ENCODE measurements around the gene HSPBP1. TPM values are rescaled to one million over a fixed set of nuclear protein-coding genes. Genes with fewer than 3 reads are reported as not detected.

The HSPBP1 gene
- total and polyA plus RNA-seq, 9 of the 15 experiments (the other 6 are each of a cell fraction or from before 2014, with no cell fraction given), result 0.83 to 81.3 (median 21.8) TPM

DNA sequence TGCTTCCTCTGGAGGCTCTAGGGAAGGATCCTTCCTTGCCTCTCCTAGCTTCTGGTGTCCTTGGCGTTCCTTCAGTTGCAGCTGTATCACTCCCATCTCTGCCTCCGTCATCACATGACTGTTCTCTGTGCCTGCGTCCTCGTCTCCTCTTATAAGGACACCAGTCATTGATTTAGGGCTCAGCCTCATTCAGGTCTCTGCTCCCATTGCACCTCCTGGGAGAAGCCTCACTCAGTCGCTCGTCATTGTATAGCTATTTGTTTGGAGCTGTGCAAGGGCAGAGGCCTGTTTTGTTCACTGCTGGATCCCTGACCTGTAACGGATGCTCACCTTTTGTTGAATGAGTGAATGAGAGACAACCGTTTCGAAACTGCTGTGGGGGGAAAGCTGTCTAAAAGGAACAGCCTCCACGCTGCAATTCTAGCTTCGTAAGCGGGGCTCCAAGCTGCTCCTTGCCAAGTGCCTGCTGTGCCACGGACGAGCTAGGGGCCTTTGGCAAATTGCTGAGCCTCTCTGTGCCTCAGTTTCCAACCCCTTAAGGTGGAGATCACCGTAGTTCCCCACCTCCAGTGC is 21.1 kb upstream of the HSPBP1 start (continued):
- TF ChIP-seq, protein P1, sequence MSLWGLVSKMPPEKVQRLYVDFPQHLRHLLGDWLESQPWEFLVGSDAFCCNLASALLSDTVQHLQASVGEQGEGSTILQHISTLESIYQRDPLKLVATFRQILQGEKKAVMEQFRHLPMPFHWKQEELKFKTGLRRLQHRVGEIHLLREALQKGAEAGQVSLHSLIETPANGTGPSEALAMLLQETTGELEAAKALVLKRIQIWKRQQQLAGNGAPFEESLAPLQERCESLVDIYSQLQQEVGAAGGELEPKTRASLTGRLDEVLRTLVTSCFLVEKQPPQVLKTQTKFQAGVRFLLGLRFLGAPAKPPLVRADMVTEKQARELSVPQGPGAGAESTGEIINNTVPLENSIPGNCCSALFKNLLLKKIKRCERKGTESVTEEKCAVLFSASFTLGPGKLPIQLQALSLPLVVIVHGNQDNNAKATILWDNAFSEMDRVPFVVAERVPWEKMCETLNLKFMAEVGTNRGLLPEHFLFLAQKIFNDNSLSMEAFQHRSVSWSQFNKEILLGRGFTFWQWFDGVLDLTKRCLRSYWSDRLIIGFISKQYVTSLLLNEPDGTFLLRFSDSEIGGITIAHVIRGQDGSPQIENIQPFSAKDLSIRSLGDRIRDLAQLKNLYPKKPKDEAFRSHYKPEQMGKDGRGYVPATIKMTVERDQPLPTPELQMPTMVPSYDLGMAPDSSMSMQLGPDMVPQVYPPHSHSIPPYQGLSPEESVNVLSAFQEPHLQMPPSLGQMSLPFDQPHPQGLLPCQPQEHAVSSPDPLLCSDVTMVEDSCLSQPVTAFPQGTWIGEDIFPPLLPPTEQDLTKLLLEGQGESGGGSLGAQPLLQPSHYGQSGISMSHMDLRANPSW (CRISPR knock-in tag; IDR thresholded peaks at IDR 0.05), result no peak

DNA sequence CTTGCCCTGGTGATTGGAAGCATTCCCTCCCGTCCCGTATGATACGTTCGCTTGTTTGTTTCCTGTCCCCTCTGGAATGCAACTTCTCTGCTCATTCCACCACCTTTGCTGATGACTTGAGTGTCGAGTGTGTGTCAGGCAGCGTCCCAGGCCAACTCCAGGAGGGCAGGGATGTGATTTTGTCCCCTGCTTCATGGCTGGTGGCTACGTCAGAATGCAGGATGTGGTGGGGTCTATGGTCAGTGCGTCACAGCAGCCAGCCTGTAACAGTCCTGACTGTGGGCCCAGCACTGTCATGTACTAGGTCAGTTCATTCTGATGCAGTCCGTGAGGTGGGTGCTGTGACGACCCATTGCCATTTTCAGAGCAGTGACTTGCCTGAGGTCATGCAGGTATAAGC is 20.1 kb upstream of the HSPBP1 start:
- H3K36me3 ChIP-seq (ENCODE audit: control insufficient read depth, insufficient read depth, low read length), result no peaks in the 10 kb centered on the region
- CTCF ChIA-PET (ENCODE audit: low intra/inter-chr PET ratio), result no interaction called here
- intact Hi-C loops (cut with micrococcal nuclease) (loop anchor here (5.0 kb wide), 2 partner anchors 37 to 87 kb away; partner anchors contain the start of genes KMT5C and RPL28), in situ Hi-C loops (cut with MboI) (loop anchor here (5.0 kb wide), 1 partner anchor 83 kb away; no protein-coding TSS in a partner anchor)
- peaks cover 20 to 57% of the 10 kb centered on the region in 2 experiments; a peak in 4 of 5 replicates for H3K4me1 ChIP-seq (replicated peaks in 1 of 2; ENCODE audit: control insufficient read depth in 2 of 2, insufficient read depth in 2 of 2, low read length in 2 of 2)
- no peak overlapping the region for H3K27ac ChIP-seq (ENCODE audit: extremely low read depth, low read depth, low read length)
- BruUV-seq (replicated peaks), result no TSS peak
- FAIRE-seq (no peak), ATAC-seq (no peak), DNase-seq (ENCODE audit: extremely low read depth in 1 of 4, low spot score in 3 of 4) (no peak)
- H3K4me2 ChIP-seq (ENCODE audit: insufficient read depth, low read length), result no peak overlapping the region
- no peak overlapping the region for H3K4me3 ChIP-seq
- H3K9ac ChIP-seq (ENCODE audit: insufficient read depth in 1 of 2, low read depth in 2 of 2, low read length in 2 of 2), result no peak overlapping the region
- POLR2A ChIA-PET, result no interaction called here
- H2AFZ ChIP-seq (ENCODE audit: low read depth, low read length), result no peak overlapping the region
- H3K9me1 ChIP-seq (ENCODE audit: control insufficient read depth, insufficient read depth, low read length), result no peaks in the 10 kb centered on the region
- H3K9me3 ChIP-seq (replicated peaks; ENCODE audit: control insufficient read depth, insufficient read depth, low read depth, low read length), result no peaks in the 10 kb centered on the region; the same call in 1 of the 2 replicates
- 76% methylated on average over 9 of the region's 10 CpGs for WGBS (ENCODE audit: insufficient coverage, low coverage, missing lambda C conversion rate)
- no peaks in the 10 kb centered on the region for H3K79me2 ChIP-seq (ENCODE audit: control insufficient read depth, insufficient read depth, low read length)
- no peaks in the 10 kb centered on the region for H3K27me3 ChIP-seq (ENCODE audit: control insufficient read depth in 2 of 2, insufficient read depth in 2 of 2, low read length in 2 of 2)
- H4K20me1 ChIP-seq (replicated peaks; ENCODE audit: control insufficient read depth, insufficient read depth, low read length), result no peaks in the 10 kb centered on the region
- no peak for TF ChIP-seq ZEB2 (IDR thresholded peaks at IDR 0.05)
- no peak for TF ChIP-seq ZNF644 (tag; IDR thresholded peaks at IDR 0.05; ENCODE audit: low read depth)
- TF ChIP-seq, protein P2, sequence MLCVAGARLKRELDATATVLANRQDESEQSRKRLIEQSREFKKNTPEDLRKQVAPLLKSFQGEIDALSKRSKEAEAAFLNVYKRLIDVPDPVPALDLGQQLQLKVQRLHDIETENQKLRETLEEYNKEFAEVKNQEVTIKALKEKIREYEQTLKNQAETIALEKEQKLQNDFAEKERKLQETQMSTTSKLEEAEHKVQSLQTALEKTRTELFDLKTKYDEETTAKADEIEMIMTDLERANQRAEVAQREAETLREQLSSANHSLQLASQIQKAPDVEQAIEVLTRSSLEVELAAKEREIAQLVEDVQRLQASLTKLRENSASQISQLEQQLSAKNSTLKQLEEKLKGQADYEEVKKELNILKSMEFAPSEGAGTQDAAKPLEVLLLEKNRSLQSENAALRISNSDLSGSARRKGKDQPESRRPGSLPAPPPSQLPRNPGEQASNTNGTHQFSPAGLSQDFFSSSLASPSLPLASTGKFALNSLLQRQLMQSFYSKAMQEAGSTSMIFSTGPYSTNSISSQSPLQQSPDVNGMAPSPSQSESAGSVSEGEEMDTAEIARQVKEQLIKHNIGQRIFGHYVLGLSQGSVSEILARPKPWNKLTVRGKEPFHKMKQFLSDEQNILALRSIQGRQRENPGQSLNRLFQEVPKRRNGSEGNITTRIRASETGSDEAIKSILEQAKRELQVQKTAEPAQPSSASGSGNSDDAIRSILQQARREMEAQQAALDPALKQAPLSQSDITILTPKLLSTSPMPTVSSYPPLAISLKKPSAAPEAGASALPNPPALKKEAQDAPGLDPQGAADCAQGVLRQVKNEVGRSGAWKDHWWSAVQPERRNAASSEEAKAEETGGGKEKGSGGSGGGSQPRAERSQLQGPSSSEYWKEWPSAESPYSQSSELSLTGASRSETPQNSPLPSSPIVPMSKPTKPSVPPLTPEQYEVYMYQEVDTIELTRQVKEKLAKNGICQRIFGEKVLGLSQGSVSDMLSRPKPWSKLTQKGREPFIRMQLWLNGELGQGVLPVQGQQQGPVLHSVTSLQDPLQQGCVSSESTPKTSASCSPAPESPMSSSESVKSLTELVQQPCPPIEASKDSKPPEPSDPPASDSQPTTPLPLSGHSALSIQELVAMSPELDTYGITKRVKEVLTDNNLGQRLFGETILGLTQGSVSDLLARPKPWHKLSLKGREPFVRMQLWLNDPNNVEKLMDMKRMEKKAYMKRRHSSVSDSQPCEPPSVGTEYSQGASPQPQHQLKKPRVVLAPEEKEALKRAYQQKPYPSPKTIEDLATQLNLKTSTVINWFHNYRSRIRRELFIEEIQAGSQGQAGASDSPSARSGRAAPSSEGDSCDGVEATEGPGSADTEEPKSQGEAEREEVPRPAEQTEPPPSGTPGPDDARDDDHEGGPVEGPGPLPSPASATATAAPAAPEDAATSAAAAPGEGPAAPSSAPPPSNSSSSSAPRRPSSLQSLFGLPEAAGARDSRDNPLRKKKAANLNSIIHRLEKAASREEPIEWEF (CRISPR knock-in tag; IDR thresholded peaks at IDR 0.05), result no peak
- TF ChIP-seq PHF21A (IDR thresholded peaks at IDR 0.05; ENCODE audit: borderline replicate concordance, low read depth), result no peak
- TF ChIP-seq SRSF1 (IDR thresholded peaks at IDR 0.05; ENCODE audit: low read depth, low read length), result no peak
- no peak for TF ChIP-seq ADNP (tag; IDR thresholded peaks at IDR 0.05)
- no peak for TF ChIP-seq ZNF232 (CRISPR knock-in tag; IDR thresholded peaks at IDR 0.05)
- no peak for TF ChIP-seq ZNF280B (CRISPR knock-in tag; IDR thresholded peaks at IDR 0.05)
